HG02852 (cell line): ENCODE measurements around the gene CHMP4B.
"Not testable (repeated sequence)": the region's sequence is repeated elsewhere in the genome, so short reads cannot be mapped to it uniquely, and the experiment has no call there.

Source experiments
- ATAC-seq: cut with Tn5 transposase; IDR thresholded peaks from one replicate; pipeline ENCODE4 v1.9.1; 2021; ENCODE audit warnings: mild to moderate bottlenecking, moderate library complexity; ENCODE audit not compliant: unreplicated experiment

Gene CHMP4B

GRCh38 chr20:33789109-33789857, 21.9 kb upstream of the CHMP4B start:
- ATAC-seq: no peak

GRCh38 chr20:33789858-33790182, 21.3 kb upstream of the CHMP4B start:
- no peak for ATAC-seq

DNA sequence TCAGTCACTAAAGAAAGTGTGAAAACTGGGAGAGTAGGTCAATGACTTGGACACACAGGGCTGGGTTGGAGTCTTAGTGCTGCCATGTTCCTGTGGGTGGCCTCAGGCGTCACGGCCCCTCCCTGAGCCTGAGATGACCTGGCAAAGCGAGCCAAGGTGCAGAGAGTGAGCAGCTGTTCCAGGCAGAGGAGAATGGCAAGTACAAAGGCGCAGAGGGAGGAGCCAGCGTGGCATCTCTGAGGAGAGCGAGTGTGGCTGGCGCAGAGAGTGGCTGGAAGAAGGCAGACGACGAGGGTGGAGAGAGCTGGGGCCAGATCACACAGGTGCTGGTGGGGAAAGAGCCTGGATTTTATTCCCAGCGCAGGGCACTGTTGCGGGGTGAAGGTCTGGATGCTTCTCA, 20.6 kb upstream of the CHMP4B start:
- no peak for ATAC-seq

- no peak for ATAC-seq
Measured at GRCh38 chr20:33791021-33791420, 20.1 kb upstream of the CHMP4B start.

- no peak for ATAC-seq
Measured at GRCh38 chr20:33791540-33791939, 19.6 kb upstream of the CHMP4B start.

DNA sequence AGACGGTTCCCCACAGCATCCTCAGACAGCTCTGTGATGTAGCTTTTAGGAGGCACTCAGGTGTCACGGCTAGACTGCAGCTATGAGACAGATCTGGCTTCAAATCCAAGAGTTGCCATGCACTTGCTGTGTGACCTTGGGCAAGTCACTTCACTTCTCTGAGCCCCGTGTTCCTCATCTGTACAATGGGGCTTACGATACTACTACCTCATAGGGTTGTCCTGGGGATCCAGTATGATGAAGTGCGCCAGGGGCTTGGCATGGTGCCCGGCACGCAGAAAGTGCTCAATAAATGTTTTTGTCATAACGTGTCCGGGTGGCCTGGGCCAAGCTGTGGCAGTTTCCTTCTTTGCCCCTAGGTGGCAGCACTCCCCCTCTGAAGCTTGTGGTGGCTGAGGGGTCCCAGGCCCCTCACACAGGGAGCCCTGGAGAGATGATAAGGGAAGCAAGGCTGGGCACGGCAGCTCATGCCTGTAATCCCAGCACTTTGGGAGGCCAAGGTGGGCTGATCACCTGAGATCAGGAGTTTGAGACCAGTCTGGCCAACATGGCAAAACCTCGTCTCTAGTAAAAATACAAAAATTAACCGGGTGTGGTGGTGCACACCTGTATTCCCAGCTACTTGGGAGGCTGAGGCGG, 19.1 kb upstream of the CHMP4B start:
- no peak for ATAC-seq

- ATAC-seq: not testable (repeated sequence)
Measured at GRCh38 chr20:33792598-33792989, 18.6 kb upstream of the CHMP4B start.

DNA sequence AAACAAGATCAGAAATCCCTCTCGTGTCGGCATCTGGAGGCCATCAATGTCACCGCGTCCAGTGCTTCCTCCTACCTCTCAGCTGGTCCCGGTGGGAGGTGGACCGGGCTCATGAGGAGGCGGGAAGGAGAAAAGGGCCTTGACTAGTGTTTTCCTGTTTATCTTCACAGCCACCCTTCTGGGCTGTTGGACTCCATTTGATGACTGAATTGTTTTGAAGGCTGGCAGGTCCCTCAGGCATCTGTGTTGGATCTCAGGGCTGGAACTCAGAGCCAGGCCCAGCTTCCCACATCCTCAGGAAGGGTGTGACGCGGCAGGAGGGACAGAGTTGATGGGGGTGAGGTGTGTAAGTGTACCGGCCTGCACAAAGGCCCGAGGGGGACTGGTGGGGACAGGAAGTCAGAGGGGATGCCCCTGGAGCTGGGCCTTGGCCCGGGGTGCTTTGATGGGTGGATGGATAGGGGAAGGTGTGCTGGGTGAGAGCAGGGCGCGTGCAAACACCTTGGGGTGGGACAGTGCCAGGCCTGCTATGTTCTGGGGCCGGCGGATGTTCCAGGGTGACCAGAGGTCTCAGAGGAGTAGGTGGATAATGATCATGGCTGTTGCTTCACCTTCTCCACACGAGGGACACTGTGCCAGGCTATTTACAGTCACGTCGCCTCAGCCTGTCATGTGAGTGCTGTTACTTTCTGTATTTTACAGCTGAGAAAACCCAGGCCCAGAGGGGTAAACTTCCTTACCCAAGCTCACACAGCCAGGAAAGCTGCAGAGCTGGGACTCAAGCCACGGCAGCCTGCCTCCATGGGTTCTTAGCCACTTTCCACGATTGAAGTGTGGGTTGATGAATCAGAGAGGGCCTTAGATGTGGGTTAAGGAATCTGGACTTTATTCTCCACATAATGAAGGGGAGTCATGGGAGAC, 17.9 kb upstream of the CHMP4B start:
- ATAC-seq: no peak

GRCh38 chr20:33796263-33796906, 14.8 kb upstream of the CHMP4B start:
- ATAC-seq: no peak

- no peak for ATAC-seq
Measured at GRCh38 chr20:33796907-33797544, 14.1 kb upstream of the CHMP4B start.

GRCh38 chr20:33798444-33798843, 12.7 kb upstream of the CHMP4B start:
- ATAC-seq: no peak

DNA sequence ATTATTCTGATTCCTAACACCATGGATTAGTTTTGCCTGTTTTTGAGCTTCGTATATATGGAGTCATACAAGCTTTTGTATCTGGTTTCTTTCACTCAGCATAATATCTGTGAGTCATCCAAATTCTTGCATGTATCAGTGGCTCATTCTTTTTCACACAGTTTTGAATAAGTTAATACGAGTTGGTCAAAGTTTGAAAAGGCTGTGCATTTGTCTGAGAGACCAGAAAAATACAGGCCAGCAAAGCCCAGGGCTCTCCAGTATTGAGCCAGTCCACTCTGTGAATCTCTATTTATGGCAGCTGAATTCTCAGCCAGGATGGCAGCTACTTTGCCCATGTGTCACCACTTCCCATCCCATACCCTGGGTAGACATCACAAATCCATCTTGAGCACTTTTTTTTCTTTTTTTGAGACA, 7.2 kb upstream of the CHMP4B start:
- ATAC-seq: no peak

- no peak for ATAC-seq
Measured at GRCh38 chr20:33808388-33808787, 2.8 kb upstream of the CHMP4B start.

DNA sequence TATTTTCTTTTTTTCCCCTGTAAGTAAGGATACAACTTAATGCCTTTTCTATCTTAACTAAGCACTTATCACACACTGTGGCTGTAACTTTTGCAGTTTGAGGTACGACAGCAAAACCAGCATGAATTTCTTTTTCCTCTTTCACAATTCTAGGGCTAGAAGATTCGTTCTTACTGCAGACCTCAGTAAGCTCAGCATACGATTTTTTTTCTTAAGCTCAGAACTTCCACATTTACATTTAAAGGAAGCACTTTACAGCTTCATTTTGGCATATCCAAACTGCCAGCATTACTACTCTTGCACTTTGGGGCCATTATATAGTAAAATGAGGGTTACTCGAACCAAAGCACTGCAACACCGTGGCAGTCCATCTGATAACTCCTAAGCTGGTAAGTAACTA, 889 bp upstream of the CHMP4B start:
- no peak for ATAC-seq

DNA sequence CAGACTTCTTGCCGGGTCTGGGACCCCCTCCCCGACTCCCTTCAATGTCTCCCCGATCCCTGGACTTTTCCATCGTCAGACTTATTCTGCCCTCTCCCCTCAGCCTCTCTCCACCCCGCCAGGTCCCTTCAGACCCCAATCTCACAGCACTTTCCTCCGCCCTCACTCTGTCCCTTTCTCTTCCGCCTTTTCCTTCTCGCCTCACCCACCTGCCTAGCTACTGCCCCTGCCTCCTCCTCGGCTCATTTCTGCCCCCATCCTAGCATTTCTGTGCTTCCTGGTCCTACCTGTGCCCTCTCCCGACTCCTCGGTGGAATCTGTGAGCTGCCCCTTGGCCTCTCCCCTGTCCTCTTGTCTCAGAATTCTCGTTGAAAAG, 616 bp downstream of the CHMP4B start:
- ATAC-seq: no peak

DNA sequence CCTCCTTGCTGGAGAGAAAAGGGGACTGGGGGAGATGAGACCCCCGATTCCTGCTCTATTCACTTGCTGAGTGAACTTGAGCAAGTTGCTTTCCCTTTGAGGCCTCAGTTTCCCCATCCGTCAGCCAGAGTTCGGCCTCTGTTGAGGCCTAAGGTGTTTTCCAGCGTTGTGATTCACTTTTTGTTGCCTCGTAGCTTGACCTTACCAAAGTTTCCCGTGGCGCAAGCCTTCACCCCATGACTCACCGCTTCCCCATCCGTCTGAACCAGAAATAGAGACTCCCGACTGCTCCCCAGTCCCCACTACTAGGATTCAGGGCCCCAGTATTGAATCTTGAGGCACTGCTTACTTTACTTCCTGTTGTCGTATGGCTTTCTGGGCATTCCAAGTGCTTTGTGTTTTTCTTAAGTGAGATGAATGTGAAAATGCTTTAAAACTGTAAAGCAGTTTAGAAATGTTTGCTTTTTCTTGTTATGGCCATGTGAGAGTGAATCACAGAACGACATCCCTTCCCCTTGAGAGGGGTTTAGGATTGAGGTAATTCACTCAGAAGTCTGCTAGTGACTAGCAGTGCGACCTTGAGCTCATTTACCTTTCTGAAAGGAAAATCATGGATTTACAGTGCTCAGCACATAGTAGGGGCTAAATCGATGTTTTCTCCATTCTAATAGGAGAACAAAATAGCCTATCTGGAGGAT, 1.2 kb downstream of the CHMP4B start:
- no peak for ATAC-seq

- no peak for ATAC-seq
Measured at GRCh38 chr20:33812908-33813462, 1.8 kb downstream of the CHMP4B start.

GRCh38 chr20:33814238-33814712, 3.1 kb downstream of the CHMP4B start:
- ATAC-seq: no peak

DNA sequence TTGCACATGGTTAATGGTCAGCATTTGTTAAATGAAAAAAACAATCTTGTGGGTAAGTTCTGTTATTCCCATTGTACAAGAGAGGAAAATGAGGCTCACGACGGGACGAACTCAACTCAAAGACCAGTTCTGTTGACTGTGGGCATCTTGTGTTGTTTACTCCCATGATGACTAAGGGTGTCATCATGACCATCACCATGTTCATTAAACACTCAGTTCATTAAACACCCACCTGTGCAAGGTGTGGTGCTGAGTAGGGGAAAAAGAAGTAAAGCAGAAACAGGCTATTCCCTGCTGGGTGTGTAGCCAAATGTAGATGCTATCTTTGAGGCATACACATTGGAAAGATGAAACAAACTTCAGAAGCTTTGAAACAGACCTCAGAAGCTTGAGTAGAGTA, 4.5 kb downstream of the CHMP4B start:
- ATAC-seq: no peak

GRCh38 chr20:33816191-33816590, 5.0 kb downstream of the CHMP4B start:
- ATAC-seq: no peak
